Suprapubic skin (tissue), 4 donors: ENCODE measurements around the gene BET1L. TPM values are rescaled to one million over a fixed set of nuclear protein-coding genes. Genes with fewer than 3 reads are reported as not detected.
"Not testable (repeated sequence)": the region's sequence is repeated elsewhere in the genome, so short reads cannot be mapped to it uniquely, and the experiment has no call there.

ENCODE experiments used
- DNase-seq, 2 donors: peaks; one replicate each; pipeline ENCODE4 v3.0.0-alpha.2; 2019; ENCODE audit warnings: low spot score in 2 of 2
- H3K27ac ChIP-seq: fragments of 200-600 bp; sonication (generic); one replicate; pipeline ENCODE4 v1.5.1; 2019
- H3K27me3 ChIP-seq: fragments of 200-600 bp; sonication (generic); one replicate; pipeline ENCODE4 v1.5.1; 2019
- H3K36me3 ChIP-seq: fragments of 200-600 bp; sonication (generic); one replicate; pipeline ENCODE4 v1.5.1; 2019
- H3K4me1 ChIP-seq: fragments of 200-600 bp; sonication (generic); one replicate; pipeline ENCODE4 v1.5.1; 2019
- H3K4me3 ChIP-seq: fragments of 200-600 bp; sonication (generic); one replicate; pipeline ENCODE4 v1.5.1; 2019; ENCODE audit warnings: mild to moderate bottlenecking
- H3K9me3 ChIP-seq: fragments of 200-600 bp; sonication (generic); one replicate; pipeline ENCODE4 v1.5.1; 2019
- EP300 ChIP-seq: sonication (generic); formaldehyde crosslinking; IDR thresholded peaks from one replicate; pipeline ENCODE4 v1.6.1; 2017; ENCODE audit warnings: antibody characterized with exemption
- POLR2A ChIP-seq, 2 donors: fragments of 450-650 bp; IDR thresholded peaks; one replicate each; pipeline ENCODE4 v1.6.1; 2017; ENCODE audit warnings: antibody characterized with exemption in 2 of 2, mild to moderate bottlenecking in 2 of 2, moderate library complexity in 2 of 2
- POLR2AphosphoS5 ChIP-seq, 3 donors: sonication (generic); formaldehyde crosslinking; IDR thresholded peaks; one replicate each; pipeline ENCODE4 v1.6.1; 2017; ENCODE audit warnings: antibody characterized with exemption in 3 of 3
- WGBS: methylation state at CpG from one replicate; pipeline ENCODE4 v1.1.5; 2018; 5-methylcytosine and 5-hydroxymethylcytosine counted together
- total RNA-seq, 4 donors: library from RNA; depleted of rRNA; stranded (reverse); fragments of >200 nt; gene quantifications; one replicate each; pipeline ENCODE4 v1.1.0, GENCODE V29; 2016
- TF ChIP-seq, protein P1 (sequence below), 2 donors: fragments of 200-600 bp in 1 of 2; fragments of 450-650 bp in 1 of 2; sonication (generic) in 1 of 2; IDR thresholded peaks; one replicate each; pipeline ENCODE4 v1.5.1; 2016 to 2019; ENCODE audit warnings: antibody characterized with exemption in 2 of 2, mild to moderate bottlenecking in 1 of 2, moderate library complexity in 1 of 2

BET1L gene
- total RNA-seq, 4 donors from 2014 or later = 25.8 to 31.7 (median 27.9) TPM

DNA sequence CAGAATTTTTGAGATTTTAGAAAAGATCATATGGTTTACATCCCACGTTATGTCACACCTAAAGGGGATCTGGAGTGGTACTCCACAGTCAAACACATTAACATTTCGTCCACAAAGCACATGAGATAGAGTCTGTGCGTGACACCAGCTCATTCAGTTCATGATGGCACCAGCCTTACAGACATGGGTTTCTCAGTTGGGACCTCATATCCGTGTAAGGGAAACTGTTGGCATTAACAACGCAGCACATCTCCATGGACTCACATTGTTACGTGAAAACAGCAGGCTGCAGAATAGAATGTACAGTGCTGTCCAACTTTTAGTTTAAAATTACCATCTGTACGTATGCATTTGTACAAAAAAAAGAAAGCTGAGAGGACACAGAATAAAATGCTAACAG, 14.3 kb upstream of the BET1L start:
- peak in 1 of 2 donors; percentile 6 for DNase-seq
- Histone ChIP-seq H3K36me3 (peaks cover 22% of the 10 kb centered on the region), H3K4me1 (no peaks in the 10 kb centered on the region), H3K27ac (no peak overlapping the region), H3K9me3 (no peaks in the 10 kb centered on the region), H3K4me3 (no peak overlapping the region), H3K27me3 (no peaks in the 10 kb centered on the region)
- WGBS = 96% methylated on average over 7 of the region's 7 CpGs
- no peak for TF ChIP-seq EP300
- no peak for TF ChIP-seq POLR2A (IDR thresholded peaks at IDR 0.05)
- TF ChIP-seq, protein P1, sequence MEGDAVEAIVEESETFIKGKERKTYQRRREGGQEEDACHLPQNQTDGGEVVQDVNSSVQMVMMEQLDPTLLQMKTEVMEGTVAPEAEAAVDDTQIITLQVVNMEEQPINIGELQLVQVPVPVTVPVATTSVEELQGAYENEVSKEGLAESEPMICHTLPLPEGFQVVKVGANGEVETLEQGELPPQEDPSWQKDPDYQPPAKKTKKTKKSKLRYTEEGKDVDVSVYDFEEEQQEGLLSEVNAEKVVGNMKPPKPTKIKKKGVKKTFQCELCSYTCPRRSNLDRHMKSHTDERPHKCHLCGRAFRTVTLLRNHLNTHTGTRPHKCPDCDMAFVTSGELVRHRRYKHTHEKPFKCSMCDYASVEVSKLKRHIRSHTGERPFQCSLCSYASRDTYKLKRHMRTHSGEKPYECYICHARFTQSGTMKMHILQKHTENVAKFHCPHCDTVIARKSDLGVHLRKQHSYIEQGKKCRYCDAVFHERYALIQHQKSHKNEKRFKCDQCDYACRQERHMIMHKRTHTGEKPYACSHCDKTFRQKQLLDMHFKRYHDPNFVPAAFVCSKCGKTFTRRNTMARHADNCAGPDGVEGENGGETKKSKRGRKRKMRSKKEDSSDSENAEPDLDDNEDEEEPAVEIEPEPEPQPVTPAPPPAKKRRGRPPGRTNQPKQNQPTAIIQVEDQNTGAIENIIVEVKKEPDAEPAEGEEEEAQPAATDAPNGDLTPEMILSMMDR (IDR thresholded peaks at IDR 0.05) = no peak
- no peak for TF ChIP-seq POLR2AphosphoS5 (IDR thresholded peaks at IDR 0.05)

GRCh38 chr11:220641-221215, 13.5 kb upstream of the BET1L start:
- 87% methylated on average over 3 of the region's 3 CpGs for WGBS
- not testable (repeated sequence) for DNase-seq, H3K4me3 ChIP-seq, H3K27ac ChIP-seq, H3K27me3 ChIP-seq, H3K4me1 ChIP-seq, H3K9me3 ChIP-seq
- H3K36me3 ChIP-seq = peaks cover 28% of the 10 kb centered on the region

GRCh38 chr11:218815-219593, 11.8 kb upstream of the BET1L start:
- no peaks in the 10 kb centered on the region for H3K4me1 ChIP-seq
- peaks cover 44% of the 10 kb centered on the region for H3K36me3 ChIP-seq
- DNase-seq = peak in 1 of 2 donors; percentile 72
- H3K27me3 ChIP-seq = no peaks in the 10 kb centered on the region
- WGBS = 92% methylated on average over 27 of the region's 29 CpGs
- no peak for TF ChIP-seq POLR2AphosphoS5 (IDR thresholded peaks at IDR 0.05)
- TF ChIP-seq, protein P1 (IDR thresholded peaks at IDR 0.05) = no peak
- TF ChIP-seq EP300 = no peak
- TF ChIP-seq POLR2A (IDR thresholded peaks at IDR 0.05) = no peak
- no peak overlapping the region for H3K27ac ChIP-seq
- no peak overlapping the region for H3K4me3 ChIP-seq
- no peaks in the 10 kb centered on the region for H3K9me3 ChIP-seq

- Histone ChIP-seq H3K27ac (no peak overlapping the region), H3K4me1 (no peaks in the 10 kb centered on the region), H3K27me3 (no peaks in the 10 kb centered on the region), H3K4me3 (no peak overlapping the region), H3K9me3 (no peaks in the 10 kb centered on the region), H3K36me3 (peaks cover 52% of the 10 kb centered on the region)
- 86% methylated on average over 3 of the region's 3 CpGs for WGBS
- no peak for TF ChIP-seq EP300
- TF ChIP-seq POLR2AphosphoS5 (IDR thresholded peaks at IDR 0.05) = no peak
- no peak for TF ChIP-seq POLR2A (IDR thresholded peaks at IDR 0.05)
- TF ChIP-seq, protein P1 (IDR thresholded peaks at IDR 0.05) = no peak
- no peak for DNase-seq
Observed at GRCh38 chr11:217704-218103, 10.5 kb upstream of the BET1L start.

DNA sequence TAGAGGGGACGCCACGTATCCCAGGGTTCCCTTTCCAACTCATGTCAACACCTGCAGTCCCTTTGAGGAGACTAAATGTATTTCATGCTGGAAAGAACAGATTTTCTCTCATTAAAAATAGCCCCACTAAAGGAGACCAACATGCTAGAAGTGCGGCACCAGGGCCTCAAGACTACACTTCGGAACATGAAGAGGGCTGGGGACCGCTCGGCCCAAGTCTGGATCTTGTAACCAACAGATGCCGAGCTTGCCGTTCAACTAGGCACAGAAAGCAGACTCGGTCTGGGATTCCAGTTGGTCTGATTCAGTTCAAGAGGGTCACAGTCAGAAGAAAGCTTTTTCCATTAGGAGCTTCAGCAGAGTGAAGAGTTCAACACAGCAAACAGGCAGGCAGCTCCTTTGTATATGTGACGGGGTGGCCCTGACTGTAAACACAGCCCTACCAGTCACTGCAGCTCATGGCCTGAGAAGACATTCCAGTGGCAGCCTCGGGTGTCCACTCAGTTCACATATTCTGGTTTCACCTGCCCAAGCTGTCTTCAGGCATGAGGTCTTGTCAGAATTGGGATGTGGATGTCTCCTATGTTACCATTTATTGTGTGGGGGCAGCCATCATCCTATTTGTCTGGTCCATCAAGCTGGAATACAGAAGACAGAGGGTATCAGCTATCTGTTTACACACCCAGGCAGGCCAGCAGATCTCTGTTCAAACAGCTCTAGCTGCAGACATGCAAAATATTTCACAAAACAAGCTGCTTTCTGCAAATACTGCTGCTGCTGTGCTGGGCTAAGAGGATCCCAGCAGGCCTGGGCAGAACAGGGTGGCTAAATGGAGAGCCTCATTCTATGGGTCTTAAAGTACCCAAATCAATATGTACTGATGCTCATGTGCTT, 9.1 kb upstream of the BET1L start:
- no peaks in the 10 kb centered on the region for H3K9me3 ChIP-seq
- no peak overlapping the region for H3K27ac ChIP-seq
- DNase-seq = peak; percentile 50 to 79
- H3K27me3 ChIP-seq = no peaks in the 10 kb centered on the region
- H3K4me3 ChIP-seq = no peak overlapping the region
- peaks cover 57% of the 10 kb centered on the region for H3K36me3 ChIP-seq
- no peaks in the 10 kb centered on the region for H3K4me1 ChIP-seq
- TF ChIP-seq POLR2A (IDR thresholded peaks at IDR 0.05) (no peak), POLR2AphosphoS5 (IDR thresholded peaks at IDR 0.05) (no peak), EP300 (no peak)
- TF ChIP-seq, protein P1 (IDR thresholded peaks at IDR 0.05) = no peak
- WGBS = 86% methylated on average over 8 of the region's 11 CpGs
